Measurements from ENCODE around the gene MRPS7.

GRCh38 chr17:75313941-75314551 lies 52.4 kb downstream of the MRPS7 start:
- TF ChIP-seq CTCF (IDR thresholded peaks at IDR 0.05; ENCODE audit: insufficient read depth, low read depth, low read length), result no peak
- TF ChIP-seq EZH2 (IDR thresholded peaks at IDR 0.05; ENCODE audit: insufficient read depth, low read length), result no peak
